A549 (cell line): Measurements from ENCODE around the gene ZNF619. TPM values are rescaled to one million over a fixed set of nuclear protein-coding genes. Genes with fewer than 3 reads are reported as not detected.

Source experiments
- ATOH8 ChIP-seq: fragments of 250-450 bp; sonication (Bioruptor Pico); IDR thresholded peaks from 2 replicates; pipeline ENCODE4 v1.5.0; 2020; ENCODE audit warnings: low read depth, mild to moderate bottlenecking, moderate library complexity
- BCL3 ChIP-seq: fragments of >200 bp; sonication (Bioruptor Twin); formaldehyde crosslinking; IDR thresholded peaks from 3 replicates; pipeline ENCODE4 v1.6.1; 2016
- CBX2 ChIP-seq: fragments of 200-600 bp; sonication (generic); IDR thresholded peaks from 2 replicates; pipeline ENCODE4 v1.6.1; 2016; ENCODE audit warnings: low read depth, mild to moderate bottlenecking, borderline replicate concordance
- CHD4 ChIP-seq: fragments of 200-600 bp; sonication (generic); IDR thresholded peaks from 2 replicates; pipeline ENCODE4 v1.6.1; 2016; ENCODE audit warnings: antibody characterized with exemption, mild to moderate bottlenecking, borderline replicate concordance
- E2F6 ChIP-seq: IDR thresholded peaks from 2 replicates; pipeline ENCODE4 v1.6.1; 2012; ENCODE audit warnings: low read depth, borderline replicate concordance
- EHF ChIP-seq: fragments of 250-450 bp; sonication (Bioruptor Pico); IDR thresholded peaks from 2 replicates; pipeline ENCODE4 v1.5.0; 2020; ENCODE audit warnings: mild to moderate bottlenecking
- ELK1 ChIP-seq: fragments of 150-350 bp; IDR thresholded peaks from 2 replicates; pipeline ENCODE4 v1.6.1; 2014; ENCODE audit warnings: low read depth, mild to moderate bottlenecking, low read length
- FOSB ChIP-seq: fragments of 250-450 bp; sonication (Bioruptor Pico); IDR thresholded peaks from 2 replicates; pipeline ENCODE4 v1.5.0; 2020; ENCODE audit warnings: mild to moderate bottlenecking, moderate library complexity
- FOXS1 ChIP-seq: fragments of 250-450 bp; sonication (Bioruptor Pico); IDR thresholded peaks from 2 replicates; pipeline ENCODE4 v1.5.0; 2020; ENCODE audit warnings: mild to moderate bottlenecking, moderate library complexity
- GATA3 ChIP-seq: IDR thresholded peaks from 2 replicates; pipeline ENCODE4 v1.6.1; 2012; ENCODE audit warnings: borderline replicate concordance
- HES2 ChIP-seq: fragments of >200 bp; sonication (Bioruptor Twin); formaldehyde crosslinking; IDR thresholded peaks from 2 replicates; pipeline ENCODE4 v1.6.1; 2016
- HEYL ChIP-seq: fragments of 250-450 bp; sonication (Bioruptor Pico); IDR thresholded peaks from 2 replicates; pipeline ENCODE4 v1.8.0; 2021; ENCODE audit warnings: mild to moderate bottlenecking, moderate library complexity
- HMGXB4 ChIP-seq: fragments of 250-450 bp; sonication (Bioruptor Pico); IDR thresholded peaks from 2 replicates; pipeline ENCODE4 v1.5.0; 2021; ENCODE audit warnings: mild to moderate bottlenecking, moderate library complexity, borderline replicate concordance
- HOXA7 ChIP-seq: fragments of 250-450 bp; sonication (Bioruptor Pico); IDR thresholded peaks from 2 replicates; pipeline ENCODE4 v1.5.0; 2020; ENCODE audit warnings: mild to moderate bottlenecking, moderate library complexity
- HOXB13 ChIP-seq: fragments of 250-450 bp; sonication (Bioruptor Pico); IDR thresholded peaks from 2 replicates; pipeline ENCODE4 v1.5.0; 2020; ENCODE audit warnings: low read depth, mild to moderate bottlenecking, moderate library complexity
- KDM5A ChIP-seq: fragments of 200-600 bp; sonication (generic); IDR thresholded peaks from 2 replicates; pipeline ENCODE4 v1.6.1; 2016; ENCODE audit warnings: antibody characterized with exemption, mild to moderate bottlenecking
- MAFK ChIP-seq: fragments of 450-650 bp; IDR thresholded peaks from 2 replicates; pipeline ENCODE4 v1.6.1; 2014; ENCODE audit not compliant: partially characterized antibody
- MYC ChIP-seq: IDR thresholded peaks from 2 replicates; pipeline ENCODE4 v1.6.1; 2012; ENCODE audit warnings: mild to moderate bottlenecking, inconsistent platforms, low read length, improper control_type of control experiment, borderline replicate concordance
- NFE2L2 ChIP-seq: fragments of 150-350 bp; conservative IDR thresholded peaks from 2 replicates; pipeline ENCODE4 v1.6.1; 2014; ENCODE audit warnings: low read length
- NPAS2 ChIP-seq: fragments of 250-450 bp; sonication (Bioruptor Pico); IDR thresholded peaks from 2 replicates; pipeline ENCODE4 v1.8.0; 2022; ENCODE audit warnings: mild to moderate bottlenecking, moderate library complexity, borderline replicate concordance
- NR3C1 ChIP-seq: fragments of >200 bp; sonication (Bioruptor Twin); formaldehyde crosslinking; IDR thresholded peaks from 3 replicates; pipeline ENCODE4 v1.6.1; 2017
- PHF8 ChIP-seq: fragments of 200-600 bp; sonication (generic); IDR thresholded peaks from 2 replicates; pipeline ENCODE4 v1.6.1; 2016; ENCODE audit warnings: low read depth, mild to moderate bottlenecking, antibody characterized with exemption, moderate library complexity, borderline replicate concordance
- POLR2A ChIP-seq: IDR thresholded peaks from 2 replicates; pipeline ENCODE4 v1.6.1; 2012; ENCODE audit warnings: mild to moderate bottlenecking, low read length
- RAD21 ChIP-seq, 2 experiments: fragments of >200 bp in 1 of 2; sonication (Bioruptor Twin) in 1 of 2; formaldehyde crosslinking in 1 of 2; IDR thresholded peaks in 1 of 2; conservative IDR thresholded peaks in 1 of 2; 2 replicates in 1 of 2; 3 replicates in 1 of 2; pipeline ENCODE4 v1.6.1; 2012 to 2018; ENCODE audit warnings: inconsistent platforms in 1 of 2
- RARB ChIP-seq: fragments of 250-450 bp; sonication (Bioruptor Pico); IDR thresholded peaks from 2 replicates; pipeline ENCODE4 v1.8.0; 2021; ENCODE audit warnings: mild to moderate bottlenecking, moderate library complexity
- RCOR1 ChIP-seq: fragments of 150-350 bp; IDR thresholded peaks from 2 replicates; pipeline ENCODE4 v1.6.1; 2014; ENCODE audit warnings: antibody characterized with exemption, low read length, low read depth
- REST ChIP-seq: fragments of 200-600 bp; sonication (generic); IDR thresholded peaks from 2 replicates; pipeline ENCODE4 v1.6.1; 2016; ENCODE audit warnings: antibody characterized with exemption, mild to moderate bottlenecking, moderate library complexity
- SMC3 ChIP-seq: fragments of >200 bp; sonication (Bioruptor Twin); formaldehyde crosslinking; IDR thresholded peaks from 3 replicates; pipeline ENCODE4 v1.6.1; 2018; ENCODE audit warnings: inconsistent platforms
- SREBF2 ChIP-seq: fragments of 450-650 bp; IDR thresholded peaks from 2 replicates; pipeline ENCODE4 v1.6.1; 2014; ENCODE audit warnings: mild to moderate bottlenecking, moderate library complexity
- TFCP2L1 ChIP-seq: fragments of 250-450 bp; sonication (Bioruptor Pico); IDR thresholded peaks from 2 replicates; pipeline ENCODE4 v1.5.0; 2021; ENCODE audit warnings: mild to moderate bottlenecking
- USF2 ChIP-seq: fragments of 450-650 bp; IDR thresholded peaks from 2 replicates; pipeline ENCODE4 v1.6.1; 2014; ENCODE audit warnings: antibody characterized with exemption
- ZSCAN20 ChIP-seq: fragments of 250-450 bp; sonication (Bioruptor Pico); IDR thresholded peaks from 2 replicates; pipeline ENCODE4 v1.8.0; 2022; ENCODE audit warnings: mild to moderate bottlenecking, moderate library complexity
- polyA plus RNA-seq, 4 experiments: library from polyadenylated mRNA; depleted of rRNA in 3 of 4; stranded (reverse); fragments of >200 nt; fragmentation: RNase III in 1 of 4; extraction: RNeasy Plus Mini Kit Qiagen cat#74134 plus additional on column Dnase treatment in 1 of 4; gene quantifications; 2 replicates in 3 of 4; 3 replicates in 1 of 4; pipeline ENCODE4 v1.2.3, GENCODE V29; 2011 to 2017

The ZNF619 gene
- polyA plus RNA-seq, 2 of the 4 experiments (the other 2 are of a cell fraction) = 2.2 to 4.1 TPM

GRCh38 chr3:40456940-40457823 is 19.7 kb upstream of the ZNF619 start, which contains the start of gene RPL14 (continued):
- TF ChIP-seq REST (no peak), PHF8 (peak; percentile 46), SMC3 (no peak), GATA3 (no peak), USF2 (no peak), CBX2 (no peak), HOXB13 (CRISPR knock-in tag) (no peak), SREBF2 (no peak), CHD4 (no peak), E2F6 (peak; percentile 49; the same call in 1 of the 2 replicates), POLR2A (peak; percentile 90), KDM5A (peak; percentile 76), FOSB (CRISPR knock-in tag) (no peak), RARB (CRISPR knock-in tag) (no peak), BCL3 (peak; percentile 89), RCOR1 (no peak), NPAS2 (CRISPR knock-in tag) (no peak), HES2 (no peak), NR3C1 (no peak), ATOH8 (CRISPR knock-in tag) (no peak), NFE2L2 (no peak), EHF (CRISPR knock-in tag) (no peak), MAFK (no peak), ZSCAN20 (no peak), HEYL (CRISPR knock-in tag) (no peak), MYC (peak; percentile 95), TFCP2L1 (no peak), FOXS1 (CRISPR knock-in tag) (no peak), HOXA7 (CRISPR knock-in tag) (no peak), ELK1 (no peak), RAD21 (conservative IDR thresholded peaks at IDR 0.05 in 1 of 2, IDR thresholded peaks at IDR 0.05 in 1 of 2) (no peak), HMGXB4 (CRISPR knock-in tag) (no peak)
